ENCODE data around the gene RPL13A.
"Not testable (repeated sequence)": the region's sequence is repeated elsewhere in the genome, so short reads cannot be mapped to it uniquely, and the experiment has no call there.

RPL13A gene

DNA sequence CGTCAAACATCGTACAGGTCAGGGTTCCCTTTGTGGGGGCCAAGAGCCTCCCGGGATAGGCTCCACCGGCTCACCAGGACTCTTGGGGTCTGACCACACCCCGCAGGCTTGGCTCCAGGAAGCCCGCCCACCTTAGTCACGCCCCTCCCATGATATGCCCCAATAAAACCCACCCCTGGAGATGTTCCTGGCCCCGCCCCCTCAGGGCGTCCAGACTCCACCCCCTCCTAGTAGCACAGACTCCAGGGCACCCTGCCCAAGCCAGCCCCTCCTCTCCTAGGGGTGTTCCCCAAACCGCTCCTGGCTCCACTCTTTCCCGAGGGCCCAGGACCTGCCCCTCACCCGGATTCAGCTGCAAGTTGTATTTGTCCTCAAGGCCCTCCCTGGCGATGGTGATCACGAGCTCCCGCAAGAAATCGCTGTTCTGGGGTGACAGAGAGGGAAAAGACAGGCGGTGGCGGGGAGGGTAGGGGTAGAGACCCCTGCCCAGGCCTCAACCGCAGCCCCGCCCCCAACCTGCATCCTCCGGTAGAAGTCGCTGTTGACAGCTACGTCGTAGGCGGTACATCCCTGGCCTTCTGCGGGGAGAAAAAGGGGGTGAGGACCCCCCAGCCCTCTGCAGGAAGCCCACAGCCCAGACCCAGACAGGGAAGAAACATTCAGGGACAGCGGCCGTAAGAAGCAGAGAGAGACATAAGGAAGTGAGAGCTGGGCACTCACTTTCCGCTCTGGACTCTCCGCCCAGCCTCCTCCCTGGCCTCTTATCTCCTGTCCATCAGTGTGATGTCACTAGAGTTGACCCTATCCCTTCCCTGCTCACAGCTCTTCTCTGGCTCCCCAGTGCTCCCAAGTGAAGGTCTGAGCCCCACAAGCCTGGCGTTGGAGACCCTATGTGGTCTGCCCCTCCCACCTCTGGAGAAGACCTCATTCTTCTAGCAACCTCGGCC is 39.6 kb upstream of the RPL13A start:
- no peak for DNase-seq (ENCODE audit: low read depth in 1 of 2, low spot score in 1 of 2)
- no peak for TF ChIP-seq JUND (IDR thresholded peaks at IDR 0.05; ENCODE audit: low read depth)
- in situ Hi-C loops (cut with HindIII; ENCODE audit: low pct_unique_long_range_greater_than_20kb, low sequenced_read_pairs): no loop called here

DNA sequence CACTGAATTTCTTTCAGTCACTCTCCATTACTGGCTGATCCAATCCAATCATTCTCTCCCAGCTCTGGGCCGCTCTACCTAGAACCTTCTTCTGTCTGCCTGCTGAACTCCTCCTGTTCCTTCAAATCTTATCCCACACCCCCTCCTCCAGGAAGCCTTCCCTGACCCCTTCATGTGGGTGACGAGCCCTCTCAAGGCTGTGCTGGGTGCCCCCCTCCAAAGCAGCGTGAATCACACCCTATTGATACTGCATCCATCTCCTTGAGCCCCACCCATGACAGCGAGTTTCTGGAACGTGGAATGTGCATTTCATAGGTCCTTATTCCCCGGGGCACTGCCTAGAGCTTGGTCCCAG is 39.0 kb upstream of the RPL13A start:
- TF ChIP-seq JUND (IDR thresholded peaks at IDR 0.05; ENCODE audit: low read depth): no peak
- in situ Hi-C loops (cut with HindIII; ENCODE audit: low pct_unique_long_range_greater_than_20kb, low sequenced_read_pairs): no loop called here
- no peak for DNase-seq (ENCODE audit: low read depth in 1 of 2, low spot score in 1 of 2)

DNA sequence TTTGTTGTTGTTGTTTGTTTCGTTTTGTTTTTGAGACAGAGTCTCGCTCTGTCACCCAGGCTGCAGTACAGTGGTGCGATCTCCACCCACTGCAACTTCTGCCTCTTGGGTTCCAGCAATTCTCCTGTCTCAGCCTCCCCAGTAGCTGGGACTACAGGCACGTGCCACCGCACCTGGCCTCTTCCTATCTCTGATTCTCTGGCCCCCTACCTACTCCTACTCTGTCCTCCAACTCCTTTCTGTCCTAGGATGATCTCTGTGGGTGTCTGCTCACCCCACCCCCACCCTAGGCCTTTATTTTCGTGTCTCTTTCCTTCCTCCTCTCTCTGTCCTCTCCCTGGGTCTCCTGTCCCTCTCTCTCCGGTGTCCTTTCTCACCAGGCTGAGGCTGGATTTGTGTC is 37.0 kb upstream of the RPL13A start:
- DNase-seq (ENCODE audit: low read depth in 1 of 2, low spot score in 1 of 2): no peak
- no peak for TF ChIP-seq JUND (IDR thresholded peaks at IDR 0.05; ENCODE audit: low read depth)
- in situ Hi-C loops (cut with HindIII; ENCODE audit: low pct_unique_long_range_greater_than_20kb, low sequenced_read_pairs): no loop called here

DNA sequence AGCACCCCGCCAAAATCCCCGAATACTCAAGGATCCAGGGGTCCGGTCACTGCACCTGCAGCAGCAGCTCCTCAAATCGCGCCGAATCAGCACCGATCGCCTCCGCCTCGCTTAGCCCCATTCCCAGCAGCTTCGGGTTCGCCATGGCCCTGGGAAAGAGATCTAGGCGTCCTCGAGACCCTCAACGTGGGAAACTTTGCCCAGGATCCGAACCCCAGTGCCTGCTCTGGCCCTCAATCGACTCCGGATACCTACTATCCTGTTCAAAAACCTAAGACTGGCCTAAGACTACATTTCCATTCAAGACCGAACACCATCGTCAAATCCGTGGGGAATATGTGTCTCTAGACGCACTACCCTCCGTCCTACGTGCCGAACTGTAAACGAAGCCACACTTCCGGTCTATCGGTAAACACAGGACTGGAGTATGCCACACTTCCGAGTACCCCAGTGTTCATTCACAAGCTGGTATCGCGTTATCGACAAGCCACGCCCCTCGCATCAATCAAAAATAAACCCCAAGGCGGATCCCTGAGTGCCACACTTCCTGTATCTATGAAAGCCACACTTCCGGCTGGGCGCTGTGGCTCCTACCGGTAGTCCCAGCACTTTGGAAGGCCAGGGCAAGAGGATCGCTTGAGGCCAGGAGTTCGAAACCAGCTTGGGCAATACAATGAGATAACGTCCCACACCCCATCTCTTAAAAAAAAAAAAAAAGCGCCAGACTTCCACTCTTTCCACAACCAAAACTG is 35.8 kb upstream of the RPL13A start, which contains the start of gene PIH1D1:
Gene PIH1D1 (minus strand): TSS at position 385 of the 752 bp plus-strand sequence. CDS start 240 bp downstream, at position 145.
- in situ Hi-C loops (cut with HindIII; ENCODE audit: low pct_unique_long_range_greater_than_20kb, low sequenced_read_pairs): no loop called here
- TF ChIP-seq JUND (IDR thresholded peaks at IDR 0.05; ENCODE audit: low read depth): no peak
- DNase-seq (ENCODE audit: low read depth in 1 of 2, low spot score in 1 of 2): peak; percentile 71 to 99

DNA sequence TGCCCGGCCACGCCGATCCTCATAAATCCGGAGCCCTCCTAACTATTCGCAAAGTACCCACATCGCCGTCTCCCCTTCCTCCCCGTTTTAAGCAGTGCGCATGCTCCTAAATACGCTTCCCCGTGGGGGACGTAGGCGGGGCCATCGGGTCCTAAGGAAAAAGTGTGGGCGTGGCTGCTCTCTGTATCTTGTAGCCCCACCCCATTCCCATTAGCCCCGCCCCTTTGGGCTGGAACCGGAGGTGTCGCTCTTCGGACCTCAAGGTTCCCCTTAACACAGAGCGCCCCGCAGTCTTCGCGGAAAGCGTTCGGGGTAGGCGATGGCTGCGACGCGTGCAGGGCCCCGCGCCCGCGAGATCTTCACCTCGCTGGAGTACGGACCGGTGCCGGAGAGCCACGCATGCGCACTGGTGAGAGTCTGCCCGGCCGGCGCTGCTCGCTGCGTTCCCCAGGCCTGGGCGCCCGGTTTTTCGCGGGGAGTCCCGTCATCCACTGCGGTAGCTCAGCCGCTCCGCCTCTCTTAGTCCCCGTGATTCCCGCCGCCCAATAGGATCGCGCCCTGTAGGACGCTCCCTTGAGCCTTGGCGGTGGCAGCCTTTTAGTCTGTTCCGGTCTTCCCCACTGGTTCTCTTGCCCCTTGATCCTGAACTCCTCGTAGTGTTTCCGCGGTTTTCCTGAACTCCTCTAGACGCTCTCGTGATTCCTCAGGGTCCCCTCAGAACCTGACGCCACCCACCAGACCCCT is 34.2 kb upstream of the RPL13A start, which contains the start of gene ALDH16A1:
Gene ALDH16A1 (plus strand): TSS at position 213 of the 744 bp plus-strand sequence. CDS start 107 bp downstream, at position 320.
- in situ Hi-C loops (cut with HindIII; ENCODE audit: low pct_unique_long_range_greater_than_20kb, low sequenced_read_pairs): no loop called here
- DNase-seq (ENCODE audit: low read depth in 1 of 2, low spot score in 1 of 2): peak; percentile 87 to 96
- no peak for TF ChIP-seq JUND (IDR thresholded peaks at IDR 0.05; ENCODE audit: low read depth)

DNA sequence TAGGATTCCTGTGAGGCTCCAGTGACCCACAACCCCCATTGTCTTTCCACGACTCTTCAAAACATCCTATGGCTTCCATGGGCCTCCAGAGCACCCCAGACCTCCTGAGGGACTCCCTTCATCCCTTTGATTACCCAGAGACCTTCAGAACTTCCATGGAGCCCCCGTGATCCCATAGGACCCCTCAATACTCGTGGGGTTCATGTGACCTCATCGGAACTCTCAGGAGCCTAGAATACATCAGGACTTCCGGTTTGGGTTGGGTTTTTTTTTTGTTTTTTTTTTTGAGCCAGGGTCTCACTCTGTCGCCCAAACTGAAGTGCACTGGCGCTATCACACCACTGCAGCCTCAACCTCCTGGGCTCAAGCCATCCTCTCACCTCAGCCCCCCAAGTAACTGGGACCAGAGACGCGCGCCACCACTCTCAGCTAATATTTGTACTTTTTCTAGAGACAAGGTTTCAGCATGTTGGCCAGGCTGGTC is 33.6 kb upstream of the RPL13A start:
- DNase-seq (ENCODE audit: low read depth in 1 of 2, low spot score in 1 of 2): no peak
- in situ Hi-C loops (cut with HindIII; ENCODE audit: low pct_unique_long_range_greater_than_20kb, low sequenced_read_pairs): no loop called here
- no peak for TF ChIP-seq JUND (IDR thresholded peaks at IDR 0.05; ENCODE audit: low read depth)

DNA sequence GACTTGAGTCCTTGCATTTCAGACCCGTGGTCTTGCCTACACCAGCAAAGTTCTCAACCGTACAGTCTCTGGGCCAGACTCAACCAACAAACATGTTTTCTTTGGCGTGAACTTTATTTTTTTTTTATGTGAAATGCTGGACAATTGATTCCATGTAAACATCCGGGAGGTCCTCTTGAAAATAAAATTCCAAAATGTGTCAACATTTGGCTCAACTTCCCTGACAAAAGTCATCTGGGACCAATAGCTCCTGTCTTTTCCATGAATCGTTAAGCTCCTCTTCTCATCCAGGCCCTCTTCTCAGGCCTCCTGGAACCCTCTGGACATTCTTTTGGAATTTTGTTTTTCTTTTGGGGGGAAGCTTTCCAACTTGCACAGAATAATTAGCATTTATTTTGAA is 31.6 kb upstream of the RPL13A start:
- in situ Hi-C loops (cut with HindIII; ENCODE audit: low pct_unique_long_range_greater_than_20kb, low sequenced_read_pairs): no loop called here
- no peak for DNase-seq (ENCODE audit: low read depth in 1 of 2, low spot score in 1 of 2)
- no peak for TF ChIP-seq JUND (IDR thresholded peaks at IDR 0.05; ENCODE audit: low read depth)

DNA sequence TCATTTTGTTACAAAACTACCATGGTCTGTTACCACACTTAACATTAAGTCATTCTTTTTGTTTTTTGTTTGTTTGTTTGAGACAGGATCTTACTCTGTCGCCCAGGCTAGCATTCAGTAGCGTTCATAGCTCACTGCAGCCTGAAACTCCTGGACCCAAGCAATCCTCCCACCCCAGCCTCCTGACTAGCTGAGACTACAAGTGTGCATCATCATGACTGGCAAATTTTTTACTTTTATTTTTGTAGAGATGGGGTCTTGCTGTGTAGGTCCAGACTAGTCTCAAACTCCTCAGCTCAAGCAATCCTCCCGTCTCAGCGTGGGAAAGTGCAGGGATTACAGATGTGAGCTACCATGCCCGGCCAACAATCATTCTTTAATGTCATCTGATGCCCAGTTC is 31.1 kb upstream of the RPL13A start:
- in situ Hi-C loops (cut with HindIII; ENCODE audit: low pct_unique_long_range_greater_than_20kb, low sequenced_read_pairs): no loop called here
- no peak for TF ChIP-seq JUND (IDR thresholded peaks at IDR 0.05; ENCODE audit: low read depth)
- no peak for DNase-seq (ENCODE audit: low read depth in 1 of 2, low spot score in 1 of 2)

DNA sequence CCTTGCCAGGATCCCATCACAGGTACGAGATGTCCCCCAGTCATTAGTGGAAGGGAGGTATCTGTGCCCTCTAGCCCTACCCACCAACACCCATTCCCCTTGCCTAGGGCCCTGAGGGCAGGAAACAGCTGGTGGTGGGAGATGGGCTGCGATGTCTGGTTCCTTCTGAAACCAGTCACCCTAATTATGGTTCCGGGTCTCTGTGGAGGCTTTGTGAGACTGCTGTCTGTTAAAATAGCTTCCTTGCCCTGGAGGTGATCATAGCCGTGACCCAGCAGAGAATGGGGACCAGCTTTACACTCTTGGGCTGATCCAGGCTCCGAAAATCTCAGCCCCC is 28.9 kb upstream of the RPL13A start:
- DNase-seq (ENCODE audit: low read depth in 1 of 2, low spot score in 1 of 2): no peak
- in situ Hi-C loops (cut with HindIII; ENCODE audit: low pct_unique_long_range_greater_than_20kb, low sequenced_read_pairs): no loop called here
- TF ChIP-seq JUND (IDR thresholded peaks at IDR 0.05; ENCODE audit: low read depth): no peak

DNA sequence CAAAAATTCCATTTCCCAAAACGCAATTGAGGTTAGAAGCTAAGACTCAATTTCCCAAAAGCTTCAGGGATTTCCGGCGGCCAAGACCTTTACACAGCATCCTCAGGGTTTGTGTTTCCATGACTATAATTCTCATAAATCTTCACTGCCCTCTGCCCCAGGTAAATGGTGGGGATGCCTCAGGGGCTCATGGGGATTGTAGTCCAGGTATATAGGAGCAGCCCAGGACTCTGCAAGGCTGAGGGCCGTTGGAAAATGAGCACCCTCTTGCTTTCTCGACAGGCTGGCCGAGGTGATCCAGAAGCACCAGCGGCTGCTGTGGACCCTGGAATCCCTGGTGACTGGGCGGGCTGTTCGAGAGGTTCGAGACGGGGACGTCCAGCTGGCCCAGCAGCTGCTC is 28.0 kb upstream of the RPL13A start:
- no peak for TF ChIP-seq JUND (IDR thresholded peaks at IDR 0.05; ENCODE audit: low read depth)
- in situ Hi-C loops (cut with HindIII; ENCODE audit: low pct_unique_long_range_greater_than_20kb, low sequenced_read_pairs): no loop called here
- DNase-seq (ENCODE audit: low read depth in 1 of 2, low spot score in 1 of 2): no peak

DNA sequence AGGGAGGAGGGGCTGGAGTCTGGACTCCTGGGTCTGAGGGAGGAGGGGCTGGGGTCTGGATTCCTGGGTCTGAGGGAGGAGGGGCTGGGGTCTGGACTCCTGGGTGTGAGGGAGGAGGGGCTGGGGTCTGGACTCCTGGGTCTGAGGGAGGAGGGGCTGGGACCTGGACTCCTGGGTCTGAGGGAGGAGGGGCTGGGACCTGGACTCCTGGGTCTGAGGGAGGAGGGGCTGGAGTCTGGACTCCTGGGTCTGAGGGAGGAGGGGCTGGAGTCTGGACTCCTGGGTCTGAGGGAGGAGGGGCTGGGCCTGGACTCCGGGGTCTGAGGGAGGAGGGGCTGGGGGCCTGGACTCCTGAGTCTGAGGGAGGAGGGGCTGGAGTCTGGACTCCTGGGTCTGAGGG is 26.3 kb upstream of the RPL13A start:
- DNase-seq (ENCODE audit: low read depth in 1 of 2, low spot score in 1 of 2); in situ Hi-C loops (cut with HindIII; ENCODE audit: low pct_unique_long_range_greater_than_20kb, low sequenced_read_pairs): not testable (repeated sequence)

DNA sequence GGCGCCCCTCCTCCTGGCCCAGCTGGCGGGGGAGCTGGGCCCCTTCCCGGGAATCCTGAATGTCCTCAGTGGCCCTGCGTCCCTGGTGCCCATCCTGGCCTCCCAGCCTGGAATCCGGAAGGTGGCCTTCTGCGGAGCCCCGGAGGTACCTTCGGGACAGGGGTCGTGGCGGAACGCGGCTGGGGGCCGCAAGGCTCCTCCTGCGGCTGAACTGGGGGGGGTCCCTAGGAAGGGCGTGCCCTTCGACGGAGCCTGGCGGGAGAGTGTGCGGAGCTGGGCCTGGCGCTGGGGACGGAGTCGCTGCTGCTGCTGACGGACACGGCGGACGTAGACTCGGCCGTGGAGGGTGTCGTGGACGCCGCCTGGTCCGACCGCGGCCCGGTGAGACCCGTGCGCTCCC is 25.8 kb upstream of the RPL13A start:
- TF ChIP-seq JUND (IDR thresholded peaks at IDR 0.05; ENCODE audit: low read depth): no peak
- no peak for DNase-seq (ENCODE audit: low read depth in 1 of 2, low spot score in 1 of 2)
- in situ Hi-C loops (cut with HindIII; ENCODE audit: low pct_unique_long_range_greater_than_20kb, low sequenced_read_pairs): no loop called here
